ENCODE data around the gene ZBTB18.

ZBTB18 gene

GRCh38 chr1:244062156-244062725 is 11.2 kb downstream of the ZBTB18 start:
- no peak for DNase-seq (ENCODE audit: low read depth in 2 of 2)

GRCh38 chr1:244063498-244063897 is 12.4 kb downstream of the ZBTB18 start:
- DNase-seq (ENCODE audit: low read depth in 2 of 2): no peak

- DNase-seq (ENCODE audit: low read depth in 2 of 2): no peak
Observed at GRCh38 chr1:244064621-244065020, 13.5 kb downstream of the ZBTB18 start.

DNA sequence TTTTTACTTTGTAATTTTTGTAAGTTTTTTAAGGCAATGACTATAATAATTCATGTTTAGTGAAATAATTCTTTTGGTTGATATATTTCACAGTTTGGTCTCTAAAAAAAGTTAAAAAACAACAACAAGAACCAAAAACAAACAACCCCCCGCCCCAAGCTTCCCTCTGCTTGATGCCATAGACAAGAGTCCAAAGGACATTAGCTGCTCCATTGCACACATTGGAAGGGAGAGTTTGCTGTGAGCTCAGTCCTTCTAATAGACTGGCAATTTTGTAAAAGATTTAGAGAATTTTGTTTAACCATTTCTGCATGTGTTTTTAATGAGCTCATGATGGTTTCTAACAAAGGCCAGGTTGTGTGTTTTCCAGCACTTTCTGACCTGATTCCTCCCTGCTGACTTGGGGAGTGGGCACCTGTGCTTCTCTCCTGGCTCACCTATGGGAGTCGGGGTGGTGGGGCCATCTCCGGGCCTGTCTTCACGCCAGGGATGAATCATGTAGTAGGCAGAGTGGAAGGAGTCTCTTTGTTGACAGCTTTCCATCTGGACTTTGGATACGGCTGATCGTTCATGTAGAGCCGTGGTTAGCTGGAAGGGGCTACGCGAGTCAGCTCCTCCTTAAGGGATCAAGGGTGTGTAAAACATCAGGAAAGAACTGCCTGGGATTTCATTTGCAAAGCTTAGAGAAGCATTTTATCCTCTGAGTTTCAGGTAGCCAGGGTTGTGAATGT is 14.1 kb downstream of the ZBTB18 start:
- no peak for DNase-seq (ENCODE audit: low read depth in 2 of 2)

GRCh38 chr1:244065960-244066388 is 14.9 kb downstream of the ZBTB18 start:
- no peak for DNase-seq (ENCODE audit: low read depth in 2 of 2)

GRCh38 chr1:244066954-244067716 is 16.1 kb downstream of the ZBTB18 start:
- no peak for DNase-seq (ENCODE audit: low read depth in 2 of 2)

GRCh38 chr1:244067893-244068292 is 16.8 kb downstream of the ZBTB18 start:
- no peak for DNase-seq (ENCODE audit: low read depth in 2 of 2)

GRCh38 chr1:244068567-244068966 is 17.5 kb downstream of the ZBTB18 start:
- DNase-seq (ENCODE audit: low read depth in 2 of 2): no peak

GRCh38 chr1:244069326-244069898 is 18.3 kb downstream of the ZBTB18 start:
- no peak for DNase-seq (ENCODE audit: low read depth in 2 of 2)

DNA sequence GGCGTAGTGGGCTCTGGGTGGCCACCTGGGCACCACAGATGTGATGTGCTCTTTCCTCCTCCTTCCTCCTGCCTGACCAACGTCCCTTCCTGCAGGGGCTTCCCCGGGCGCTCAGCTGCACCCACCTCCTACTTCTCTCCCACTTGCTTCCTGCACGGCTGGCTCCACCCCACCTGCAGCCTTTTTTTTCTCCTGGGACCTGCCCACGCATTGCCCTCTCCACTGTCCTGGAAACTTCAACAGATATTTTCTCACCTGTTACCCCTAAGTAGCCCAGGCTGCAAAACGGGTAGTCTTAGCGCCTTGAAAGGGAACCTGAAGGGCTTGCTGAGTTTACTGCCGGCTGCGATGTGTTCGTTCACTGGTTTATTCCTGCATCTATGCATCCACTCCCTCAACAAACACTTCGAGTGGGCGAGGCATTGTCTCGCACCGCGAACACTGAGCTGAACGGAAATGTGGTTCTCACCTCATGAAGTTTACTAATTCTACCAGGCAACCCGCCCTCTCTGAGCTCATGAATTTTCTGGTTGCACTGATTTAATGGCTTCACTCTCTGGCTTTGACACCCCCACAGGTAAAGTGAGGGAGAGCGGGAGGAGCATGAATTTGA is 23.6 kb downstream of the ZBTB18 start:
- DNase-seq (ENCODE audit: low read depth in 2 of 2): peak; percentile 4 to 44

DNA sequence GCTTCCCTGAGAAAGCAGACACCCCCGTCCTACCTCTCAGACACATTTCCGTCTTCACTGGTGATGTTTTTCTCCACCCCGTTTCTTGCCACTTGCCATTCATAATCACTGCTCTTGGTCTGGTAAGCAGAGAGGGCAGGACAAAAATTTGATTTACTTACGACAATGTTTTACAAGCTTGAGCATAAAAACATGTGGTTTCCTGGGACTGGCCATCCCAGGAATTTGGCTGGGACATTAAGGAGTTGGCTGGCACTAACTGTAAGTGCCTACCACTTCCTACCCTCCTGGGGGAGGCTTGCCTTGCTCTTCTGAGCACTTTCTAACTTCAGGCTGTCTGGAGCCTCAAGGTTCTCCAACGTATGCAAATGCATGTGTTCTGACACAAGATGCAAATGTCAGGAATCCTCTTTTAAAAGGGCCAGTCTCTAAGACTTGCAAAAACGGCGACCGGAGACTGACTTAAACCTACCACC is 24.2 kb downstream of the ZBTB18 start:
- DNase-seq (ENCODE audit: low read depth in 2 of 2): no peak

- no peak for DNase-seq (ENCODE audit: low read depth in 2 of 2)
Observed at GRCh38 chr1:244076740-244077139, 25.7 kb downstream of the ZBTB18 start.

DNA sequence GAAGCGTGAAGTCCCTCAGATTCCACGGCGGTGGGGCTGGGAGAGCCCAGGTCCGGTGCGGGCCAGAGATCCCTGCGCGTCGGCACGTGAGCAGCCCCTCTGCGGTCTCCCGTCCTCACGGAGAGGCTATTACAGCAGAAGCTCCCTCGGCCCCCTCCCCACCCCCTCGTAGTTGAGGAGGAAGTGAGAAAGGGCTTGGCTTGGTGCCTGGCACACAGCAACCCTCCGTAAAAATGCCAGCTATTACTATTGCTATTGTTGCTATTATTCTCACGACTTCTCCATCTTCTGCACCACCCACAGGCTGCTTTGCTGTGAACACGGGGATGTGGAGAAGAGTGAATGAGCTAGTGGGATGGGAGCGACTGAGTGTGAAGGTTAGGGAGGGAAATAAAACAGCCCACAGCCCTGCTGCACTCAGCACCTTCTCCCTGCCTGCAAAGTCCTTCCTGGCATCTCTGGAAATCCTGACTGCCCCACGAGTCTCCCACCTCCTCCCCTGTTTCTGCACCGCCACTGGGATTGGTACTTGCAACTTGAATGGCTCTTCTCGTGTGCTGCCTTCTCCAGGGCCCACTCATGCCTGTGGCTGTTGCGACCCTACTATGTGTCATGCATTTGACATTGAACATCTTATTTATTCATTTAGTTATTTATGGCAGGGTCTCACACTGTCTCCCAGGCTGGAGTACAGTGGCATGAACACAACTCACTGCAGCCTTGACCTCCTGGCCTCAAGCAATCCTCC is 26.6 kb downstream of the ZBTB18 start:
- no peak for DNase-seq (ENCODE audit: low read depth in 2 of 2)

- DNase-seq (ENCODE audit: low read depth in 2 of 2): no peak
Observed at GRCh38 chr1:244080343-244080929, 29.4 kb downstream of the ZBTB18 start.

DNA sequence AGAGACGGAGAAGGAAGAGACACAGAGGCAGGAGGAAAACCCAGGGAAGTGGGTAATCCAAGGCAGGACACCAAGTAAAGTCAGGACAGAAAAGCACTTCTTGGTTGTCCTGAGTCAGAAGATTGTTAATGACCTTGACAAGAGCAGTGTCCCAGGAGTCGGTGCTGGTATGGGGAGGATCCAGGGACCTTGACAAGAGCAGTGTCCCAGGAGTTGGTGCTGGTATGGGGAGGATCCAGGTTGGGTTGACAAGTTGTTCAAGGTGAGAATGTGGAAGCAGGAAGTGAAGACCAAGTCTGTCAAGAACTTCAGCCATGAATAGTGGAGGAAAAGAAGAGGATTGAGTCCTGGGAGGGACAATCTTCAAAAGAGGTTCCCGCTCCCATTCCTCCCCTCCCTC is 31.9 kb downstream of the ZBTB18 start:
- DNase-seq (ENCODE audit: low read depth in 2 of 2): no peak

DNA sequence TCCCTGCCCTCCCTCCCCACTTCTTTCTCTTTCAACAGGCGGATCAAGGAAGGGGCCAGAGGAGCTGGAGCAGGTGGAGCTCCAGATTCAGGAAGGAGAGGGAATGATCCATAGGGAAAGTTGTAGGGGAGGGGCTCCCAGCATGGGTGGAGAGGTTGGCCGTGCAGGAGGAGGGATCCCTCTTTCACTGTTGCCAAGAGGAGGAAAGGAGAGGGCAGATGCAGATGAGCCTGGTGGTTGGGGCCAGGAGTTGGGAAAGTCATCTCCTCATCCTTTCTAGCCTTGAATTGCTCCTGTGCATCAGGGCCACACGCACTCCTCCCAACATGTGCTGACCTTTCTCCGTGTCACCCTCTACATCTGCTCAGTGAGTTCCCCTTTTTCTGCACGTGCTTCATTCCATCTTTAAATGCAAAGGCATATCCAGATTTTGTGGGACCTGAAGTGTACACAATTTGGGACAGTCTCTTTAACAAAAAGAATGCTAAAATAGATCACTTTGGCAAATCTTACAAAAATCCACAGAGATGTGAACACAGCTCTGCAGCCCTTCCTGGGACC is 32.4 kb downstream of the ZBTB18 start:
- no peak for DNase-seq (ENCODE audit: low read depth in 2 of 2)

- no peak for DNase-seq (ENCODE audit: low read depth in 2 of 2)
Observed at GRCh38 chr1:244084763-244085162, 33.7 kb downstream of the ZBTB18 start.

DNA sequence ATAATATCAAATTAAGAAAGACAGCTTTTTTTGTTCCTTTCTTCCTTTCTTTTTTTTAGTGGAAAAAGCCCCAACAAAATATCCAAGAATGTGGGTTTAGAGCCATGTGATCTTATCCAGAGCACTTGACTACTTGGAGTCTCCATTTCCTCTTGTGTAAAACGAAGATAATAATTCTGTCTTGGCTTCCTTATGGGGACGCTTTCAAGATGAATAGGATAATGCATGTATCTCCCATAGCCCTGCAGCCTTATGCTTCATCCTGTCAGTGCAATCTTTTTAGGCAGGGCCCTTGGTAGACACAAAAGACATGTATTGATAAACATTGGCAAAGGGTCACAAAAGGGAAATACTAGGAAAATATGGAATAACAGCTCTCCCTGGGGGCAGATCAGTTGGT is 34.8 kb downstream of the ZBTB18 start:
- no peak for DNase-seq (ENCODE audit: low read depth in 2 of 2)

GRCh38 chr1:244087021-244087560 is 36.0 kb downstream of the ZBTB18 start:
- no peak for DNase-seq (ENCODE audit: low read depth in 2 of 2)

DNA sequence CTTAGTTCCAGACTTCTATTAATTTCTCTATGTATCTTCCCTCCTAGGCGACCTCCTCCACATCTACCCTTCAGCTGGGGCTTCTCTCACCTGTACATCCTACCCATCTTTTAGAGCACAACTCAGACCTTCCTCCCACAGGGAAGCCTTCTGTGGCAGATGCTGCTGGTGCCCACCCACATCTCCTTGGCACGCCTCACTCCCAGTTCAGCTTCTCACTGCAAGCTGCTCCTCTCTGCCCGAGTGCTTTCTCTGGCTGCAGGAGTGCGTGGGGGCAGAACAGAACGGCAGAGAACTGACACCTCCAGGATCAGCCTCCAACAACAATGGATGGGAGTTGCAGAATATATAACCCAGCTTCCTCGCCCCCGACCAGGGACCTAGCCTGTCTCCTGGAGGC is 36.5 kb downstream of the ZBTB18 start:
- DNase-seq (ENCODE audit: low read depth in 2 of 2): no peak
